K562 (cell line): ENCODE measurements around the gene PUDP. TPM values are rescaled to one million over a fixed set of nuclear protein-coding genes. Genes with fewer than 3 reads are reported as not detected.
"Not testable (repeated sequence)": the region's sequence is repeated elsewhere in the genome, so short reads cannot be mapped to it uniquely, and the experiment has no call there.

Source experiments
- ATAC-seq: fragments of 200-7000 bp; cut with Tn5 transposase; 3 replicates; pipeline ENCODE4 v1.9.1; 2020; ENCODE audit warnings: moderate library complexity
- BruUV-seq: library from RNA; stranded (reverse); fragments of 400-500 nt; replicated peaks from 2 replicates; lab custom pipeline; 2021; lab: Mats Ljungman, UMichigan
- CTCF ChIA-PET: fragments of 300-600 bp; formaldehyde crosslinking; extraction: SDS; loops from one replicate; lab custom pipeline; 2021; ENCODE audit warnings: low intra/inter-chr PET ratio; lab: Yijun Ruan, JAX
- POLR2A ChIA-PET: fragments of 300-600, 350-650 bp; sonication (Branson Sonifier 250); formaldehyde crosslinking; extraction: SDS; loops from one replicate; lab custom pipeline; 2021; ENCODE audit warnings: antibody characterized with exemption, inconsistent platforms; lab: Yijun Ruan, JAX
- DNase-seq, 4 experiments: peaks; one replicate each; pipeline versions ENCODE4 v3.0.0 to v3.0.0-alpha.2; 2011 to 2018; ENCODE audit warnings: low spot score in 3 of 4, mixed read lengths in 3 of 4; ENCODE audit errors: extremely low read depth in 1 of 4
- FAIRE-seq: peaks from 2 replicates; lab custom pipeline; 2011; peaks lifted over from hg19 to GRCh38; lab: Jason Lieb, UNC
- H2AFZ ChIP-seq: 2 replicates; pipeline ENCODE4 v1.6.0; 2011; ENCODE audit warnings: low read depth, low read length, control low read depth, inconsistent platforms
- H3K27ac ChIP-seq: fragments of 200-600 bp; 3 replicates; pipeline ENCODE4 v1.8.0; 2011; ENCODE audit warnings: low read depth, mild to moderate bottlenecking, control low read depth, inconsistent platforms, low read length, moderate library complexity, mixed read lengths; ENCODE audit errors: extremely low read depth
- H3K27me3 ChIP-seq, 2 experiments: fragments of 300-600 bp in 1 of 2; 2 replicates in 1 of 2; 3 replicates in 1 of 2; pipeline versions ENCODE4 v1.6.0 to v1.8.0; 2011; ENCODE audit warnings: inconsistent platforms in 2 of 2, low read length in 2 of 2, mild to moderate bottlenecking in 1 of 2, mixed read lengths in 1 of 2, moderate library complexity in 1 of 2; ENCODE audit not compliant: control insufficient read depth in 2 of 2, insufficient read depth in 2 of 2
- H3K36me3 ChIP-seq: fragments of 300-600 bp; 3 replicates; pipeline ENCODE4 v1.8.0; 2011; ENCODE audit warnings: mild to moderate bottlenecking, low read length, inconsistent platforms; ENCODE audit not compliant: control insufficient read depth, insufficient read depth
- H3K4me1 ChIP-seq, 2 experiments: fragments of 200-600 bp in 1 of 2; replicated peaks in 1 of 2; 2 replicates in 1 of 2; 3 replicates in 1 of 2; pipeline versions ENCODE4 v1.5.1 to v1.8.0; 2011; ENCODE audit warnings: inconsistent platforms in 2 of 2, low read length in 2 of 2, mild to moderate bottlenecking in 1 of 2, mixed read lengths in 1 of 2, moderate library complexity in 1 of 2; ENCODE audit not compliant: control insufficient read depth in 2 of 2, insufficient read depth in 2 of 2
- H3K4me2 ChIP-seq: 2 replicates; pipeline ENCODE4 v1.6.1; 2011; ENCODE audit warnings: low read length, control low read depth, inconsistent platforms, mixed read lengths; ENCODE audit not compliant: insufficient read depth
- H3K4me3 ChIP-seq: fragments of 200-600 bp; sonication (generic), shearing (Covaris generic); 2 replicates; pipeline ENCODE4 v1.5.1; 2016; ENCODE audit warnings: control low read depth, inconsistent platforms
- H3K79me2 ChIP-seq: fragments of 200-600 bp; 3 replicates; pipeline ENCODE4 v1.8.0; 2011; ENCODE audit warnings: low read length, inconsistent platforms; ENCODE audit not compliant: control insufficient read depth, insufficient read depth
- H3K9ac ChIP-seq, 2 experiments: 2 replicates each; pipeline versions ENCODE4 v1.6.0 to v1.6.1; 2011; ENCODE audit warnings: low read depth in 2 of 2, low read length in 2 of 2, control low read depth in 1 of 2, inconsistent platforms in 1 of 2, mild to moderate bottlenecking in 1 of 2, mixed read lengths in 1 of 2; ENCODE audit not compliant: insufficient read depth in 1 of 2
- H3K9me1 ChIP-seq: one replicate; pipeline ENCODE4 v1.6.0; 2011; ENCODE audit warnings: inconsistent platforms, mild to moderate bottlenecking, low read length, moderate library complexity; ENCODE audit not compliant: control insufficient read depth, insufficient read depth
- H3K9me3 ChIP-seq: replicated peaks from 2 replicates; pipeline ENCODE4 v1.5.1; 2011; ENCODE audit warnings: low read depth, low read length, inconsistent platforms; ENCODE audit not compliant: control insufficient read depth, insufficient read depth
- H4K20me1 ChIP-seq: replicated peaks from 2 replicates; pipeline ENCODE4 v1.6.1; 2011; ENCODE audit warnings: low read length, inconsistent platforms, mixed read lengths; ENCODE audit not compliant: control insufficient read depth, insufficient read depth
- ARID3B ChIP-seq: fragments of 250-450 bp; sonication (Bioruptor Pico); IDR thresholded peaks from 2 replicates; pipeline ENCODE4 v1.4.0; 2020; ENCODE audit warnings: borderline replicate concordance
- CBX5 ChIP-seq: IDR thresholded peaks from 2 replicates; pipeline ENCODE4 v1.6.1; 2014; ENCODE audit warnings: low read depth, borderline replicate concordance
- CC2D1A ChIP-seq: fragments of 450-650 bp; IDR thresholded peaks from 2 replicates; pipeline ENCODE4 v1.6.1; 2017; ENCODE audit warnings: mild to moderate bottlenecking
- CREM ChIP-seq: IDR thresholded peaks from 2 replicates; pipeline ENCODE4 v1.6.1; 2014; ENCODE audit warnings: antibody characterized with exemption, low read depth
- ERF ChIP-seq: fragments of 450-650 bp; formaldehyde crosslinking; IDR thresholded peaks from 2 replicates; pipeline ENCODE4 v1.4.0; 2020; ENCODE audit warnings: mild to moderate bottlenecking, mixed read lengths
- ETS2 ChIP-seq: IDR thresholded peaks from 2 replicates; pipeline ENCODE4 v1.6.1; 2016; ENCODE audit warnings: borderline replicate concordance, missing genetic modification characterization, mild to moderate bottlenecking, moderate library complexity, missing compliant biosample characterization; ENCODE audit not compliant: poor library complexity, severe bottlenecking
- HNRNPUL1 ChIP-seq: fragments of 200-400 bp; formaldehyde crosslinking; IDR thresholded peaks from 2 replicates; pipeline ENCODE4 v1.6.1; 2017; ENCODE audit warnings: low read length
- ILK ChIP-seq: fragments of 450-650 bp; IDR thresholded peaks from 2 replicates; pipeline ENCODE4 v1.6.1; 2016; ENCODE audit warnings: missing genetic modification characterization, low read depth, mild to moderate bottlenecking, missing compliant biosample characterization, moderate library complexity, borderline replicate concordance
- KDM5B ChIP-seq: fragments of 200-600 bp; sonication (generic); IDR thresholded peaks from 2 replicates; pipeline ENCODE4 v1.6.1; 2012; ENCODE audit warnings: low read depth, mild to moderate bottlenecking, moderate library complexity, low read length, control low read depth, inconsistent platforms; ENCODE audit not compliant: insufficient replicate concordance
- PTRF ChIP-seq: fragments of 450-650 bp; IDR thresholded peaks from 2 replicates; pipeline ENCODE4 v1.6.1; 2016; ENCODE audit warnings: mild to moderate bottlenecking, missing genetic modification characterization, missing compliant biosample characterization
- ZNF449 ChIP-seq: fragments of 250-450 bp; sonication (Bioruptor Pico); IDR thresholded peaks from 2 replicates; pipeline ENCODE4 v1.8.0; 2022; ENCODE audit warnings: moderate library complexity, mild to moderate bottlenecking, inconsistent platforms
- ZNF589 ChIP-seq: fragments of 200-800 bp; sonication (Bioruptor generic); IDR thresholded peaks from 2 replicates; pipeline ENCODE4 v1.6.1; 2016; ENCODE audit warnings: low read depth, missing genetic modification characterization, missing compliant biosample characterization
- WGBS: fragments of 100-300 bp; shearing (Covaris generic); methylation state at CpG from one replicate; pipeline ENCODE4 v1.1.6; 2016; ENCODE audit warnings: low coverage, mixed read lengths; ENCODE audit not compliant: insufficient coverage; ENCODE audit errors: missing lambda C conversion rate; 5-methylcytosine and 5-hydroxymethylcytosine counted together
- in situ Hi-C: fragments of 300-500 bp; cut with MboI; formaldehyde crosslinking; loops from 4 replicates; pipeline ENCODE4 v1.15.0; 2018; ENCODE audit warnings: inconsistent platforms, mixed read lengths
- intact Hi-C: fragments of 100-400 bp; cut with micrococcal nuclease; formaldehyde crosslinking; loops from 2 replicates; pipeline ENCODE4 v1.14.2; 2022
- polyA plus RNA-seq, 8 experiments: library from polyadenylated mRNA; depleted of rRNA in 4 of 8; stranded (reverse) in 5 of 8; unstranded in 3 of 8; fragments of >200 nt; fragmentation: Nextera tagmentation in 2 of 8; fragmentation: Illumina TruSeq in 1 of 8; extraction: Ambion mirVana in 2 of 8; extraction: Trizol in 1 of 8; gene quantifications; 2 replicates each; pipeline versions ENCODE4 v1.2.1 to v1.2.3, GENCODE V29; 2011 to 2014; ENCODE audit warnings: inconsistent platforms in 1 of 8, missing spikeins in 1 of 8
- total RNA-seq, 7 experiments: library from RNA; depleted of rRNA in 6 of 7; stranded (reverse); fragments of >200 nt in 6 of 7; fragmentation: Illumina TruSeq in 2 of 7; extraction: Trizol in 2 of 7; gene quantifications; 2 replicates each; pipeline versions ENCODE4 v1.2.1 to v1.2.3, GENCODE V29; 2011 to 2021; ENCODE audit warnings: low replicate concordance in 1 of 7

Gene PUDP
- total and polyA plus RNA-seq, 9 of the 15 experiments (the other 6 are each of a cell fraction or from before 2014, with no cell fraction given), result 13.6 to 63.0 (median 29.2) TPM

DNA sequence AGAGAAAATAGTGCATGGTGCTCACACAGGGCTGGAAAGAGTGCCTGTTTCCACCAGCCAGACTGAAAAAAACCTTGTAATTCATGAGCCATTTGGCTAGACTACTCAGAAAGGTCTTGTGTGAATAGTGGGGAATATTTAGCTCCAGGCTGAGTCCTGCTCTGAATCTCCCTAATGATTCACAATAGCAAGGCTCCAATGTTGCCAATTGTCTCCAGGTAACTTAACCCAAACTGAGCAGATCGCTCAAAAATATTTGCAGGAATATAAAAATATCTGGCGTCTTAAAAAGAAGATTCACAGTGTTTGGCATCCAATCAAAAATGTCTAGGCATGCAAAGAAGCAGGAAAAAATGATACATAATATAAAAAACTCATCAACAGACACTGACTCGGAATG, 125.0 kb downstream of the PUDP start:
- H2AFZ ChIP-seq, H3K4me3 ChIP-seq, intact Hi-C loops, H3K27ac ChIP-seq, CTCF ChIA-PET, ATAC-seq, in situ Hi-C loops, H3K4me1 ChIP-seq, H3K27me3 ChIP-seq, POLR2A ChIA-PET, H3K9ac ChIP-seq, FAIRE-seq, H3K9me3 ChIP-seq, DNase-seq, H3K4me2 ChIP-seq, BruUV-seq, H4K20me1 ChIP-seq, H3K79me2 ChIP-seq, H3K9me1 ChIP-seq, H3K36me3 ChIP-seq: not testable (repeated sequence)
- WGBS, result 3% methylated on average over 3 of the region's 3 CpGs

- intact Hi-C loops (no loop called here), in situ Hi-C loops (no loop called here)
- no TSS peak for BruUV-seq
- Histone ChIP-seq H3K9me3 (no peaks in the 10 kb centered on the region), H3K79me2 (no peaks in the 10 kb centered on the region), H3K4me3 (no peak overlapping the region), H4K20me1 (no peaks in the 10 kb centered on the region), H3K9me1 (no peaks in the 10 kb centered on the region), H3K27ac (no peak overlapping the region), H3K27me3 (no peaks in the 10 kb centered on the region), H3K9ac (no peak overlapping the region), H3K36me3 (no peaks in the 10 kb centered on the region), H2AFZ (no peak overlapping the region), H3K4me2 (no peak overlapping the region), H3K4me1 (no peaks in the 10 kb centered on the region)
- ChIA-PET POLR2A (no interaction called here), CTCF (no interaction called here)
- WGBS, result 0% methylated on average over 4 of the region's 4 CpGs
- FAIRE-seq (no peak), DNase-seq (no peak), ATAC-seq (no peak)
- TF ChIP-seq CBX5 (no peak), ARID3B (CRISPR knock-in tag) (no peak), PTRF (tag) (no peak), ERF (CRISPR knock-in tag) (no peak), KDM5B (no peak), ZNF449 (no peak), ETS2 (tag) (no peak), CREM (no peak), ILK (no peak), CC2D1A (no peak), ZNF589 (CRISPR knock-in tag) (no peak), HNRNPUL1 (no peak)
These were observed 126.0 kb downstream of the PUDP start for GRCh38 chrX:7021991-7022390.
